DMS53 treated with DMSO at 0.1 percent for 48 hours (cell line): ENCODE results near the gene SMPD2.

Experiments
- DNase-seq: peaks from one replicate; lab custom pipeline; 2025; ENCODE audit not compliant: unreplicated experiment; lab: John Stamatoyannopoulos, UW

SMPD2 gene, protein sequence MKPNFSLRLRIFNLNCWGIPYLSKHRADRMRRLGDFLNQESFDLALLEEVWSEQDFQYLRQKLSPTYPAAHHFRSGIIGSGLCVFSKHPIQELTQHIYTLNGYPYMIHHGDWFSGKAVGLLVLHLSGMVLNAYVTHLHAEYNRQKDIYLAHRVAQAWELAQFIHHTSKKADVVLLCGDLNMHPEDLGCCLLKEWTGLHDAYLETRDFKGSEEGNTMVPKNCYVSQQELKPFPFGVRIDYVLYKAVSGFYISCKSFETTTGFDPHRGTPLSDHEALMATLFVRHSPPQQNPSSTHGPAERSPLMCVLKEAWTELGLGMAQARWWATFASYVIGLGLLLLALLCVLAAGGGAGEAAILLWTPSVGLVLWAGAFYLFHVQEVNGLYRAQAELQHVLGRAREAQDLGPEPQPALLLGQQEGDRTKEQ

GRCh38 chr6:109440331-109441068 lies at the start of gene SMPD2, which contains the start of gene PPIL6:
SMPD2 (plus strand) TSS chr6:109440724; CDS start chr6:109441122, 398 bp downstream.
PPIL6 (minus strand) TSS chr6:109440628; CDS start chr6:109440590, 38 bp downstream.
- peak; percentile 45 for DNase-seq

- DNase-seq, result no peak
These were observed 47.2 kb upstream of the SMPD2 start for GRCh38 chr6:109393157-109393885.

DNA sequence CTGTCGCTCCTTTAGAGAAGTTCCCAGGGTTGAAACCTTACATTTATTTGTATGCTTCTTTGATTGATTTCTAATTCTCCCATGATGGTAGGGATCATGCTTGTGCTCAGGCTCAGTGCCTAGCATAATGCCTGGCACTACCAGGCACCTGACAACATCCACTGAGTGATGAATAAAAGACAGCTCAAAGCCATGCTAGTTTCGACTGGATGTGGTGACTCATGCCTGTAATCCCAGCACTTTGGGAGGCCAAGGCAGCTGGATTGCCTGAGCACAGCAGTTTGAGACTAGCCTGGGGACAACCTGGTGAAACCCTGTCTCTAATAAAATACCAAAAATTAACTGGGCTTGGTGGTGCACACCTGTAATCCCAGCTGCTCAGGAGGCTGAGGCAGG lies 46.6 kb upstream of the SMPD2 start:
- peak; percentile 9 for DNase-seq

GRCh38 chr6:109396046-109396718 lies 44.3 kb upstream of the SMPD2 start:
- DNase-seq, result no peak

DNA sequence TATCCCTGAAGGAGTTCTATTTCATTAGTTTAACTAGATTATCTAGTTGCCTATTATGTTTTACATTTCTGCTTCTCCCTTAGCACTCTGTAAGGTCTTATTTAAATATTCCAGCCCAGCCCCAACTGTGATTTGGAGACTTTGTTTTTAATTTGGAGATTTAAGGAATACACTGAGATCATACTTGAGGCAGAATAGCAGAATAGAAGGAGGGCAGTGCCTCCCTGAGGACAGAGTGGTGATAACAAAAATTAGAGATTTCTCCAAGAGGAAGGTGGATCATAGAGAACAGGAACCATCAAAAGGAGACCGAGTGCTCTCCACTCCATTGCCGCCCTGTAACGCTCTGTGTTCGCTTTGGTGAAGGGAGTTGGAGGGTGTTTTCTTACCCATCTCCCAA lies 43.5 kb upstream of the SMPD2 start:
- DNase-seq, result no peak

- DNase-seq, result no peak
These were observed 34.3 kb upstream of the SMPD2 start for GRCh38 chr6:109406196-109406595.

GRCh38 chr6:109411034-109411433 lies 29.5 kb upstream of the SMPD2 start:
- DNase-seq, result no peak

DNA sequence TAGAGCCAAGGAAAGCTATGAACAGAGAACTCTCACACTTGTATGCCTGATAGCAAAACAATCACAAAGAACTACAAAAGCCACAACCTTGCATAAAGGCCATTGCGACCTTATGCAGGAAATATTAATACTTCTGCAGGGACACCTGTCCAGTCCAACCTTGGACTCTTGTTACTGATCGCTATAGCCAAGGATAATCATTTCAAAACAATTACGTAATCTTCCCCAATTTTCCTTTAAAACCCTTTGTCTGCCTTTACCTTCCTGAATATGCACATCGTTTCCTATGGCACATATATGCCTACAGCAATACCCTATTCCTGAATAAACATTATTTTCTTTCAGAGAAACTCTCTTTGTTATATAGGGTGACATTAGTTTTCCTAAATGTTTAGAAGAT lies 22.9 kb upstream of the SMPD2 start:
- DNase-seq, result no peak

GRCh38 chr6:109420751-109421150 lies 19.8 kb upstream of the SMPD2 start:
- DNase-seq, result no peak

- no peak for DNase-seq
These were observed 19.3 kb upstream of the SMPD2 start for GRCh38 chr6:109421184-109421583.

DNA sequence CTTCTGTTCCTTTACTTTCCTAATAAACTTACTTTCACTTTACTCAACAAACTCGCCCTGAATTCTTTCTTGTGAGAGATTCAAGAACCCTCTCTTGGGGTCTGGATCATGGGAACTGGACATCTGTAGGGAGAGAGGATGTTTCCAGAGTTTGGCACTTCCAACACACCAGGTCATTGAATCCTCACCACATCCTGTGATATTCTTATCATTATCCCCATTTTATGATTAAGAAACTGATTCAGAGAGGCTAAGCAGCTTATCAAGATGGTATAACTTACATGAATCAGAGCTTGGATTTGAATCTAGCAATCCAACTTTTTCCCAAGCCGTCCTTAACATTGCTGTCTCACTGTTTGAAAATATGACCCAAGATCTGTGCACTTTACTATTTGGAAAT lies 15.6 kb upstream of the SMPD2 start:
- no peak for DNase-seq

GRCh38 chr6:109428889-109429477 lies 11.5 kb upstream of the SMPD2 start:
- no peak for DNase-seq

GRCh38 chr6:109429496-109429895 lies 11.0 kb upstream of the SMPD2 start:
- no peak for DNase-seq

- DNase-seq, result no peak
These were observed 6.1 kb upstream of the SMPD2 start for GRCh38 chr6:109434456-109434855.

- no peak for DNase-seq
These were observed 4.5 kb upstream of the SMPD2 start for GRCh38 chr6:109436041-109436440.

- DNase-seq, result no peak
These were observed 719 bp downstream of the SMPD2 start for GRCh38 chr6:109441069-109441816.

- DNase-seq, result no peak
These were observed 1.9 kb downstream of the SMPD2 start for GRCh38 chr6:109442393-109442924.

DNA sequence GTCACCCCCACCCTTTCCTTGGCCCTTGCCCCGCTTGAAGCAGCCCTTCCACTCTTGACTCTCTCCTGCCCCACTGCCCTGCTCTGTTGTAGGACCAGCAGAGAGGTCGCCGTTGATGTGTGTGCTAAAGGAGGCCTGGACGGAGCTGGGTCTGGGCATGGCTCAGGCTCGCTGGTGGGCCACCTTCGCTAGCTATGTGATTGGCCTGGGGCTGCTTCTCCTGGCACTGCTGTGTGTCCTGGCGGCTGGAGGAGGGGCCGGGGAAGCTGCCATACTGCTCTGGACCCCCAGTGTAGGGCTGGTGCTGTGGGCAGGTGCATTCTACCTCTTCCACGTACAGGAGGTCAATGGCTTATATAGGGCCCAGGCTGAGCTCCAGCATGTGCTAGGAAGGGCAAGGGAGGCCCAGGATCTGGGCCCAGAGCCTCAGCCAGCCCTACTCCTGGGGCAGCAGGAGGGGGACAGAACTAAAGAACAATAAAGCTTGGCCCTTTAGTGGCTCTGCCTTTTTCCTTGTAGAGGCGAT lies 3.0 kb downstream of the SMPD2 start:
- DNase-seq, result no peak

GRCh38 chr6:109445382-109445781 lies 4.9 kb downstream of the SMPD2 start:
- DNase-seq, result no peak
